ENCODE measurements around the gene DBP. TPM values are rescaled to one million over a fixed set of nuclear protein-coding genes. Genes with fewer than 3 reads are reported as not detected.

DBP gene
- total and polyA plus RNA-seq, 10 of the 15 experiments (the other 5 are each of a cell fraction or from before 2014, with no cell fraction given): 2.0 to 10.6 (median 6.9) TPM

DNA sequence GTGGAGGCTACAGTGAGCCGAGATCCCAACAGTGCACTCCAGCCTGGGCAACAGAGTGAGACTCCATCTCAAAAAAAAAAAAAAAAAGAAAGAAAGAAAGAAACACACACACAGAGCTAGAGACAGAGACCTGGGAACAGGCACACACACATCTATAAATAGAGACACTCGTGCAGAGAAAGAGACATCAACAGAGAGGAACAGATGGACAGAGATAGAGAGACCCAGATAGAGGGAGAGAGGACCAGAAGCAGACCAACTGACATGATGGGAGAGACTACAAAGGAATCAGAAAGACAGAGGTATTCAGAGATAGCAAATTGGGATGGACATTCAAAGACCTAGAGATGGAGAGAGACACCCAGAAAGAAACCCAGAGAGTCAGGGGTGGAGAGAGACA lies 11.0 kb upstream of the DBP start:
- RAD21 ChIA-PET (ENCODE audit: unreplicated experiment): interaction anchor here (0.6 kb wide), 1 partner anchor 192 kb away, joined by 3 read pairs; no protein-coding TSS in a partner anchor
- intact Hi-C loops (cut with micrococcal nuclease; ENCODE audit: unreplicated experiment): loop anchor here (5.0 kb wide), 1 partner anchor 189 kb away; the partner anchor contains the start of gene HSD17B14
- no TSS peak for BruUV-seq (replicated peaks)
- TF ChIP-seq LARP7 (IDR thresholded peaks at IDR 0.05): no peak
- no peak for TF ChIP-seq SMARCA5 (IDR thresholded peaks at IDR 0.05)
- TF ChIP-seq RCOR1 (conservative IDR thresholded peaks at IDR 0.05; ENCODE audit: low read depth, low read length): no peak
- TF ChIP-seq, protein P1, sequence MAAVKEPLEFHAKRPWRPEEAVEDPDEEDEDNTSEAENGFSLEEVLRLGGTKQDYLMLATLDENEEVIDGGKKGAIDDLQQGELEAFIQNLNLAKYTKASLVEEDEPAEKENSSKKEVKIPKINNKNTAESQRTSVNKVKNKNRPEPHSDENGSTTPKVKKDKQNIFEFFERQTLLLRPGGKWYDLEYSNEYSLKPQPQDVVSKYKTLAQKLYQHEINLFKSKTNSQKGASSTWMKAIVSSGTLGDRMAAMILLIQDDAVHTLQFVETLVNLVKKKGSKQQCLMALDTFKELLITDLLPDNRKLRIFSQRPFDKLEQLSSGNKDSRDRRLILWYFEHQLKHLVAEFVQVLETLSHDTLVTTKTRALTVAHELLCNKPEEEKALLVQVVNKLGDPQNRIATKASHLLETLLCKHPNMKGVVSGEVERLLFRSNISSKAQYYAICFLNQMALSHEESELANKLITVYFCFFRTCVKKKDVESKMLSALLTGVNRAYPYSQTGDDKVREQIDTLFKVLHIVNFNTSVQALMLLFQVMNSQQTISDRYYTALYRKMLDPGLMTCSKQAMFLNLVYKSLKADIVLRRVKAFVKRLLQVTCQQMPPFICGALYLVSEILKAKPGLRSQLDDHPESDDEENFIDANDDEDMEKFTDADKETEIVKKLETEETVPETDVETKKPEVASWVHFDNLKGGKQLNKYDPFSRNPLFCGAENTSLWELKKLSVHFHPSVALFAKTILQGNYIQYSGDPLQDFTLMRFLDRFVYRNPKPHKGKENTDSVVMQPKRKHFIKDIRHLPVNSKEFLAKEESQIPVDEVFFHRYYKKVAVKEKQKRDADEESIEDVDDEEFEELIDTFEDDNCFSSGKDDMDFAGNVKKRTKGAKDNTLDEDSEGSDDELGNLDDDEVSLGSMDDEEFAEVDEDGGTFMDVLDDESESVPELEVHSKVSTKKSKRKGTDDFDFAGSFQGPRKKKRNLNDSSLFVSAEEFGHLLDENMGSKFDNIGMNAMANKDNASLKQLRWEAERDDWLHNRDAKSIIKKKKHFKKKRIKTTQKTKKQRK (IDR thresholded peaks at IDR 0.05; ENCODE audit: low read depth, low read length): no peak
- no peak for TF ChIP-seq ZNF384 (IDR thresholded peaks at IDR 0.05; ENCODE audit: borderline replicate concordance, low read depth, low read length)
- no peak for TF ChIP-seq KLF5 (IDR thresholded peaks at IDR 0.05; ENCODE audit: partially characterized antibody)
- TF ChIP-seq, protein P2, sequence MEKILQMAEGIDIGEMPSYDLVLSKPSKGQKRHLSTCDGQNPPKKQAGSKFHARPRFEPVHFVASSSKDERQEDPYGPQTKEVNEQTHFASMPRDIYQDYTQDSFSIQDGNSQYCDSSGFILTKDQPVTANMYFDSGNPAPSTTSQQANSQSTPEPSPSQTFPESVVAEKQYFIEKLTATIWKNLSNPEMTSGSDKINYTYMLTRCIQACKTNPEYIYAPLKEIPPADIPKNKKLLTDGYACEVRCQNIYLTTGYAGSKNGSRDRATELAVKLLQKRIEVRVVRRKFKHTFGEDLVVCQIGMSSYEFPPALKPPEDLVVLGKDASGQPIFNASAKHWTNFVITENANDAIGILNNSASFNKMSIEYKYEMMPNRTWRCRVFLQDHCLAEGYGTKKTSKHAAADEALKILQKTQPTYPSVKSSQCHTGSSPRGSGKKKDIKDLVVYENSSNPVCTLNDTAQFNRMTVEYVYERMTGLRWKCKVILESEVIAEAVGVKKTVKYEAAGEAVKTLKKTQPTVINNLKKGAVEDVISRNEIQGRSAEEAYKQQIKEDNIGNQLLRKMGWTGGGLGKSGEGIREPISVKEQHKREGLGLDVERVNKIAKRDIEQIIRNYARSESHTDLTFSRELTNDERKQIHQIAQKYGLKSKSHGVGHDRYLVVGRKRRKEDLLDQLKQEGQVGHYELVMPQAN (conservative IDR thresholded peaks at IDR 0.05): no peak
- TF ChIP-seq, protein P3, sequence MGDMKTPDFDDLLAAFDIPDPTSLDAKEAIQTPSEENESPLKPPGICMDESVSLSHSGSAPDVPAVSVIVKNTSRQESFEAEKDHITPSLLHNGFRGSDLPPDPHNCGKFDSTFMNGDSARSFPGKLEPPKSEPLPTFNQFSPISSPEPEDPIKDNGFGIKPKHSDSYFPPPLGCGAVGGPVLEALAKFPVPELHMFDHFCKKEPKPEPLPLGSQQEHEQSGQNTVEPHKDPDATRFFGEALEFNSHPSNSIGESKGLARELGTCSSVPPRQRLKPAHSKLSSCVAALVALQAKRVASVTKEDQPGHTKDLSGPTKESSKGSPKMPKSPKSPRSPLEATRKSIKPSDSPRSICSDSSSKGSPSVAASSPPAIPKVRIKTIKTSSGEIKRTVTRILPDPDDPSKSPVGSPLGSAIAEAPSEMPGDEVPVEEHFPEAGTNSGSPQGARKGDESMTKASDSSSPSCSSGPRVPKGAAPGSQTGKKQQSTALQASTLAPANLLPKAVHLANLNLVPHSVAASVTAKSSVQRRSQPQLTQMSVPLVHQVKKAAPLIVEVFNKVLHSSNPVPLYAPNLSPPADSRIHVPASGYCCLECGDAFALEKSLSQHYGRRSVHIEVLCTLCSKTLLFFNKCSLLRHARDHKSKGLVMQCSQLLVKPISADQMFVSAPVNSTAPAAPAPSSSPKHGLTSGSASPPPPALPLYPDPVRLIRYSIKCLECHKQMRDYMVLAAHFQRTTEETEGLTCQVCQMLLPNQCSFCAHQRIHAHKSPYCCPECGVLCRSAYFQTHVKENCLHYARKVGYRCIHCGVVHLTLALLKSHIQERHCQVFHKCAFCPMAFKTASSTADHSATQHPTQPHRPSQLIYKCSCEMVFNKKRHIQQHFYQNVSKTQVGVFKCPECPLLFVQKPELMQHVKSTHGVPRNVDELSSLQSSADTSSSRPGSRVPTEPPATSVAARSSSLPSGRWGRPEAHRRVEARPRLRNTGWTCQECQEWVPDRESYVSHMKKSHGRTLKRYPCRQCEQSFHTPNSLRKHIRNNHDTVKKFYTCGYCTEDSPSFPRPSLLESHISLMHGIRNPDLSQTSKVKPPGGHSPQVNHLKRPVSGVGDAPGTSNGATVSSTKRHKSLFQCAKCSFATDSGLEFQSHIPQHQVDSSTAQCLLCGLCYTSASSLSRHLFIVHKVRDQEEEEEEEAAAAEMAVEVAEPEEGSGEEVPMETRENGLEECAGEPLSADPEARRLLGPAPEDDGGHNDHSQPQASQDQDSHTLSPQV (IDR thresholded peaks at IDR 0.05): no peak
- TF ChIP-seq MEF2B (IDR thresholded peaks at IDR 0.05; ENCODE audit: partially characterized antibody, poor library complexity, severe bottlenecking): no peak
- TF ChIP-seq, protein P4, sequence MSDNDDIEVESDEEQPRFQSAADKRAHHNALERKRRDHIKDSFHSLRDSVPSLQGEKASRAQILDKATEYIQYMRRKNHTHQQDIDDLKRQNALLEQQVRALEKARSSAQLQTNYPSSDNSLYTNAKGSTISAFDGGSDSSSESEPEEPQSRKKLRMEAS (IDR thresholded peaks at IDR 0.05; ENCODE audit: low read depth, low read length): no peak
- TF ChIP-seq TAF1 (IDR thresholded peaks at IDR 0.05; ENCODE audit: borderline replicate concordance, low read depth, low read length): no peak
- TF ChIP-seq SIX5 (IDR thresholded peaks at IDR 0.05; ENCODE audit: low read depth, low read length, severe bottlenecking): no peak
- no peak for TF ChIP-seq SIN3A (IDR thresholded peaks at IDR 0.05; ENCODE audit: low read depth, low read length)
- TF ChIP-seq GABPA (IDR thresholded peaks at IDR 0.05; ENCODE audit: low read depth): no peak
- no peak for TF ChIP-seq ZZZ3 (IDR thresholded peaks at IDR 0.05; ENCODE audit: control insufficient read depth, insufficient read length, low read depth)
- no peak for TF ChIP-seq ZSCAN29 (IDR thresholded peaks at IDR 0.05)
- CTCF ChIA-PET: no interaction called here
- Histone ChIP-seq H3K4me3 (no peak overlapping the region), H3K9me3 (replicated peaks; ENCODE audit: control insufficient read depth, insufficient read depth, low read length) (no peaks in the 10 kb centered on the region), H3K27me3 (replicated peaks in 1 of 2; ENCODE audit: control insufficient read depth in 2 of 2, insufficient read depth in 2 of 2, low read length in 1 of 2) (no peaks in the 10 kb centered on the region), H3K9ac (ENCODE audit: control insufficient read depth, insufficient read depth, low read length) (no peak overlapping the region), H4K20me1 (ENCODE audit: control insufficient read depth, insufficient read depth) (no peaks in the 10 kb centered on the region), H3K79me2 (ENCODE audit: control insufficient read depth, insufficient read depth, low read length) (no peaks in the 10 kb centered on the region), H3K27ac (ENCODE audit: control insufficient read depth, insufficient read depth) (no peak overlapping the region), H3K36me3 (ENCODE audit: control insufficient read depth in 2 of 2, insufficient read depth in 2 of 2, low read length in 1 of 2) (no peaks in the 10 kb centered on the region), H3K4me1 (ENCODE audit: control insufficient read depth, insufficient read depth, low read length) (peaks cover 25% of the 10 kb centered on the region), H3K4me2 (ENCODE audit: control insufficient read depth, insufficient read depth) (no peak overlapping the region), H2AFZ (ENCODE audit: control insufficient read depth, low read depth, low read length) (no peak overlapping the region)
- DNase-seq (ENCODE audit: low read depth, low spot score) (no peak), ATAC-seq (no peak), FAIRE-seq (no peak)
- POLR2A ChIA-PET: interaction anchor here (0.6 kb wide), 1 partner anchor 12 kb away, joined by 6 read pairs; no protein-coding TSS in a partner anchor
- SMC1A ChIA-PET (ENCODE audit: uncharacterized antibody, unreplicated experiment): no interaction called here
- in situ Hi-C loops (cut with MboI): loop anchor here (5.0 to 25.0 kb wide), 2 partner anchors 189 to 1239 kb away; partner anchors contain the start of genes AKT1S1, HSD17B14, IL4I1 and TBC1D17
- 50% methylated on average over 2 of the region's 2 CpGs for WGBS (ENCODE audit: insufficient coverage, insufficient replicate concordance, low lambda C conversion rate, missing lambda C conversion rate)
